Heart left ventricle (tissue), 13 donors: Measurements from ENCODE around the gene CSHL1.

Experiments used
- POLR2A ChIP-seq, 2 donors: fragments of 450-650 bp; IDR thresholded peaks; one replicate each; pipeline ENCODE4 v1.6.1; 2017; ENCODE audit warnings: antibody characterized with exemption in 2 of 2, mild to moderate bottlenecking in 2 of 2, moderate library complexity in 2 of 2
- TF ChIP-seq, protein P1 (sequence below), 12 donors: fragments of 200-600 bp; sonication (generic) in 4 of 12; IDR thresholded peaks; one replicate each; pipeline versions ENCODE4 v1.5.0 to v1.8.0; 2018 to 2022; ENCODE audit warnings: antibody characterized with exemption in 12 of 12, mild to moderate bottlenecking in 5 of 12
- donor health status: ischemic (EF 13 %, LVEDD 7.1; RV severe dilation, severe dysfunction).
- donor health status: DM: no; HTN: yes; CAD: no.
- donor health status: DM: no; HTN: no; CAD: no.
- donor health status: ischemic (EF 25% LVEDD 6.9; RV normal size, moderate dysfunction).
- donor health status: ischemic (EF 25% LVEDD 5.7; RV mildly dilated, moderate dysfunction).
- donor health status: ischemic (EF 35%, LVEDD 5.7; RV mildly dilated, moderate dysfunction).
- donor health status: nonischemic (EF 11% LVEDD 7.7; RV severe dilation, severe dysfunction).
- donor health status: DM: yes; HTN: yes; CAD: no.
- donor health status: PGD.
- donor health status: ischemic (EF 29% LVEDD 5.4; RV normal size, mild dysfunction).
- donor health status: nonischemic (EF 23%, LVEDD 6.1; RV moderate dilation, normal function).

DNA sequence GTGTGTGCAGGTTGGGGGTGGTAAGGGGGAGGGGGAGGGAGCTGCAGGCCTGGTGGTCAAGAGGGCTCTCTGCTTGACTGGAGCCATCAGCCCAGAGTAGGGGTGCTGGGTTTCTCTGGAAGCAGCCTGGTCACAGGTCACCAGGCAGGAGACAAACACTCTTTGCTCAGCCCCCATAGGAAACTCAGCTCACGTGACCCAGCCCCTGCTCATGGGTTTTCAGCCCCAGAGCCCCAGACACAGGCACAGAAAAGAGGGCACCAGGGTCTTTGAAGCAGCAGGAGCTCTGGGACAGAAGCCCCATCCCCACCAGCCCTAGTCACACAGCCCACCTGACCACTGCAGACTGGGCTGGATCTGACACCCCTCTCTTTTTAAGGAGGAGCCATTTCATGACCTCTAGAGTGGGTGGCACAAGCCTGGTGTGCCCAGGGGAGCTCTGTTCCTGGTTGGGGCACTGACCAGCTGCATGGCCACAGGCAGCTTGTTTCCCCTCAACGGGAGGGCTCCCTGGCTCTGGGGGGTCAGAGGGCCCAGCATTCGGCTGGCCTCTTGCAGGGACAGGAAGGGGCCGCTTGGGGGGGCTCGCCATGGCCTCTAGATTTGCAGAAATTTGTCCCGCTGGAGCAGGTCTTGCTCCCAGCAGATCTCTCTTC is 34.9 kb upstream of the CSHL1 start:
- TF ChIP-seq, protein P1, sequence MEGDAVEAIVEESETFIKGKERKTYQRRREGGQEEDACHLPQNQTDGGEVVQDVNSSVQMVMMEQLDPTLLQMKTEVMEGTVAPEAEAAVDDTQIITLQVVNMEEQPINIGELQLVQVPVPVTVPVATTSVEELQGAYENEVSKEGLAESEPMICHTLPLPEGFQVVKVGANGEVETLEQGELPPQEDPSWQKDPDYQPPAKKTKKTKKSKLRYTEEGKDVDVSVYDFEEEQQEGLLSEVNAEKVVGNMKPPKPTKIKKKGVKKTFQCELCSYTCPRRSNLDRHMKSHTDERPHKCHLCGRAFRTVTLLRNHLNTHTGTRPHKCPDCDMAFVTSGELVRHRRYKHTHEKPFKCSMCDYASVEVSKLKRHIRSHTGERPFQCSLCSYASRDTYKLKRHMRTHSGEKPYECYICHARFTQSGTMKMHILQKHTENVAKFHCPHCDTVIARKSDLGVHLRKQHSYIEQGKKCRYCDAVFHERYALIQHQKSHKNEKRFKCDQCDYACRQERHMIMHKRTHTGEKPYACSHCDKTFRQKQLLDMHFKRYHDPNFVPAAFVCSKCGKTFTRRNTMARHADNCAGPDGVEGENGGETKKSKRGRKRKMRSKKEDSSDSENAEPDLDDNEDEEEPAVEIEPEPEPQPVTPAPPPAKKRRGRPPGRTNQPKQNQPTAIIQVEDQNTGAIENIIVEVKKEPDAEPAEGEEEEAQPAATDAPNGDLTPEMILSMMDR (IDR thresholded peaks at IDR 0.05): no peak
- TF ChIP-seq POLR2A (IDR thresholded peaks at IDR 0.05): no peak
